OCI-LY7 (cell line): ENCODE data around the gene HARS2. TPM values are rescaled to one million over a fixed set of nuclear protein-coding genes. Genes with fewer than 3 reads are reported as not detected.
A peak's percentile ranks its signal among the peaks of the same experiment; 100 is the strongest.

Source experiments
- BruUV-seq: library from RNA; stranded (reverse); fragments of 400-500 nt; replicated peaks from 2 replicates; lab custom pipeline; 2021; lab: Mats Ljungman, UMichigan
- CTCF ChIA-PET: fragments of 300-600 bp; sonication (Branson Sonifier 250); formaldehyde crosslinking; loops from one replicate; lab custom pipeline; 2022; ENCODE audit warnings: antibody characterized with exemption; ENCODE audit not compliant: unreplicated experiment; lab: Charles Lee
- POLR2A ChIA-PET: fragments of 300-600 bp; sonication (Branson Sonifier 250); formaldehyde crosslinking; loops from one replicate; lab custom pipeline; 2022; ENCODE audit warnings: antibody characterized with exemption; lab: Charles Lee
- DNase-seq: peaks from one replicate; pipeline ENCODE4 v3.0.0-alpha.2; 2015; ENCODE audit warnings: low spot score
- H2AFZ ChIP-seq: fragments of 200-600 bp; sonication (generic), shearing (Covaris generic); 2 replicates; pipeline ENCODE4 v1.6.1; 2014; ENCODE audit warnings: mild to moderate bottlenecking, antibody characterized with exemption, low read length, moderate library complexity
- H3K27ac ChIP-seq: fragments of 200-600 bp; sonication (generic); 2 replicates; pipeline ENCODE4 v1.5.1; 2014; ENCODE audit warnings: mixed run types, low read depth, mild to moderate bottlenecking, moderate library complexity, low read length, inconsistent platforms; ENCODE audit not compliant: poor library complexity, severe bottlenecking
- H3K36me3 ChIP-seq: fragments of 200-600 bp; sonication (generic); 2 replicates; pipeline ENCODE4 v1.6.1; 2014; ENCODE audit warnings: mild to moderate bottlenecking, antibody characterized with exemption, low read length, moderate library complexity, mixed read lengths; ENCODE audit not compliant: insufficient read depth
- H3K4me1 ChIP-seq: fragments of 200-600 bp; sonication (generic); 2 replicates; pipeline ENCODE4 v1.5.1; 2014; ENCODE audit warnings: mild to moderate bottlenecking, low read length; ENCODE audit not compliant: insufficient read depth, poor library complexity, severe bottlenecking
- H3K4me2 ChIP-seq: fragments of 200-600 bp; sonication (generic); 2 replicates; pipeline ENCODE4 v1.6.1; 2014; ENCODE audit warnings: mild to moderate bottlenecking, low read length
- H3K4me3 ChIP-seq: fragments of 200-600 bp; sonication (generic); 2 replicates; pipeline ENCODE4 v1.5.1; 2014; ENCODE audit warnings: mild to moderate bottlenecking, low read depth, low read length; ENCODE audit not compliant: poor library complexity, severe bottlenecking
- H3K79me2 ChIP-seq: fragments of 200-600 bp; sonication (generic); 2 replicates; pipeline ENCODE4 v1.6.1; 2016; ENCODE audit warnings: low read depth, mild to moderate bottlenecking, low read length, moderate library complexity, mixed read lengths; ENCODE audit not compliant: insufficient read depth
- H3K9me2 ChIP-seq: fragments of 200-600 bp; sonication (generic); 2 replicates; pipeline ENCODE4 v1.6.1; 2016; ENCODE audit warnings: mild to moderate bottlenecking, low read length, mixed read lengths; ENCODE audit not compliant: insufficient read depth
- H3K9me3 ChIP-seq: fragments of 200-600 bp; sonication (generic); 2 replicates; pipeline ENCODE4 v1.6.1; 2014; ENCODE audit warnings: mild to moderate bottlenecking, mixed run types, low read length, mixed read lengths
- H4K20me1 ChIP-seq: fragments of 200-600 bp; sonication (generic); 2 replicates; pipeline ENCODE4 v1.6.1; 2014; ENCODE audit warnings: mild to moderate bottlenecking, antibody characterized with exemption, low read length, moderate library complexity, mixed read lengths; ENCODE audit not compliant: insufficient read depth
- EZH2phosphoT487 ChIP-seq: fragments of 200-600 bp; sonication (generic); IDR thresholded peaks from 2 replicates; pipeline ENCODE4 v1.6.1; 2018; ENCODE audit warnings: low read depth, borderline replicate concordance, mild to moderate bottlenecking, mixed run types, antibody characterized with exemption, low read length, moderate library complexity, mixed read lengths
- intact Hi-C: fragments of 100-400 bp; cut with micrococcal nuclease; formaldehyde crosslinking; loops from one replicate; pipeline ENCODE4 v1.10.0; 2022; ENCODE audit not compliant: unreplicated experiment
- total RNA-seq, 2 experiments: library from RNA; depleted of rRNA in 1 of 2; stranded (reverse); fragments of >200 nt in 1 of 2; shearing (Covaris generic) in 1 of 2; gene quantifications; 2 replicates each; pipeline ENCODE4 v1.2.3, GENCODE V29; 2014 to 2022
- TF ChIP-seq, protein P1 (sequence below): fragments of 200-600 bp; sonication (generic); conservative IDR thresholded peaks from 2 replicates; pipeline ENCODE4 v1.5.1; 2014; ENCODE audit warnings: mild to moderate bottlenecking, antibody characterized with exemption, low read length, moderate library complexity, mixed read lengths

HARS2 gene
- total RNA-seq, 2 experiments from 2014 or later = 20.8 to 27.3 TPM

DNA sequence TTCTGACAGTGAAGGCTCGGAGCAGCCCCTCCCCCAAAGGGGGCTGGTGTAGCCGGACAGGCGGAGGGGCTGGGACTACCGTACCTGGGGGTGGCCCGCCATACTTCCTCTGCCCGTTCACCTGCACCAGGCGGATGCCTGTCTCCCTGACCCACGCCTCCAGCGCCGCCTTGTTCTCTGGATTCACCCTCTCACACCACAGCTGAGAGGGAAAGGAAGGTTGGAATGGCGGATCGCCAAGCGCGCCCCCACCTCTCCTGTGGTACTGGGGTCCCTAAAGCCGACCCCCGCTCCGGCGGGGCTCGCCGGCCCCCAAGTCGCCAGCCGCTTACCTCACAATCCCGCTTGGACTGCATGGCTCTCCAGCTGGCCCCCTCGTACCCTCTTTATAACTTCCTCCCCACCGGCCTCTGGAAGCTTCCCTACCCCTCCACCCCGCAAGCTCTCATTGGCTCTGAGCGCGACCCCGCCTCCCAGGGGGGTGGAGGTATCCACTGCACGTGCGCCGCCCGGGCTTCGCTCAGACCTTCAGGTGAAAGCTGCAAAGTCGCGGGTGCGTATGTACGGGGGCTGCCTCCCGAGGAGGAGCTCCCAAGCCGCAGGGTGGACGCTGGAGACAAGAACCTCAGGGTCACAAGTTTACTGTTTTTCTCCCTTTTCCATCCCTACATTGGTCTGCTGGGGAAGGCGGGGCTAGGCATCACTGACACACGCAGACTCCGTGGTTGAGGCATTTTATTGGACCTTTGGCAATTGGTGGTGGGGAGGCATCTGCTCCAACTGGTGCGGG lies 17.9 kb upstream of the HARS2 start, which contains the start of gene DND1:
Gene DND1, minus strand, starts transcription at position 390 of the 790 bp plus-strand sequence. Its CDS starts 34 bp downstream, at position 356.
- no TSS peak for BruUV-seq
- Histone ChIP-seq H3K4me2 (no peak within 1 kb of the TSS), H3K36me3 (peaks cover 93% of the 10 kb centered on the region), H3K79me2 (no peaks in the 10 kb centered on the region), H3K9me2 (no peaks in the 10 kb centered on the region), H3K9me3 (no peaks in the 10 kb centered on the region), H4K20me1 (no peaks in the 10 kb centered on the region), H3K4me3 (no peak within 1 kb of the TSS), H3K4me1 (no peaks in the 10 kb centered on the region), H3K27ac (no peak within 1 kb of the TSS), H2AFZ (no peak within 1 kb of the TSS)
- CTCF ChIA-PET = no interaction called here
- DNase-seq = no peak
- POLR2A ChIA-PET = no interaction called here
- intact Hi-C loops = no loop called here
- no peak for TF ChIP-seq EZH2phosphoT487
- TF ChIP-seq, protein P1, sequence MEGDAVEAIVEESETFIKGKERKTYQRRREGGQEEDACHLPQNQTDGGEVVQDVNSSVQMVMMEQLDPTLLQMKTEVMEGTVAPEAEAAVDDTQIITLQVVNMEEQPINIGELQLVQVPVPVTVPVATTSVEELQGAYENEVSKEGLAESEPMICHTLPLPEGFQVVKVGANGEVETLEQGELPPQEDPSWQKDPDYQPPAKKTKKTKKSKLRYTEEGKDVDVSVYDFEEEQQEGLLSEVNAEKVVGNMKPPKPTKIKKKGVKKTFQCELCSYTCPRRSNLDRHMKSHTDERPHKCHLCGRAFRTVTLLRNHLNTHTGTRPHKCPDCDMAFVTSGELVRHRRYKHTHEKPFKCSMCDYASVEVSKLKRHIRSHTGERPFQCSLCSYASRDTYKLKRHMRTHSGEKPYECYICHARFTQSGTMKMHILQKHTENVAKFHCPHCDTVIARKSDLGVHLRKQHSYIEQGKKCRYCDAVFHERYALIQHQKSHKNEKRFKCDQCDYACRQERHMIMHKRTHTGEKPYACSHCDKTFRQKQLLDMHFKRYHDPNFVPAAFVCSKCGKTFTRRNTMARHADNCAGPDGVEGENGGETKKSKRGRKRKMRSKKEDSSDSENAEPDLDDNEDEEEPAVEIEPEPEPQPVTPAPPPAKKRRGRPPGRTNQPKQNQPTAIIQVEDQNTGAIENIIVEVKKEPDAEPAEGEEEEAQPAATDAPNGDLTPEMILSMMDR = no peak

DNA sequence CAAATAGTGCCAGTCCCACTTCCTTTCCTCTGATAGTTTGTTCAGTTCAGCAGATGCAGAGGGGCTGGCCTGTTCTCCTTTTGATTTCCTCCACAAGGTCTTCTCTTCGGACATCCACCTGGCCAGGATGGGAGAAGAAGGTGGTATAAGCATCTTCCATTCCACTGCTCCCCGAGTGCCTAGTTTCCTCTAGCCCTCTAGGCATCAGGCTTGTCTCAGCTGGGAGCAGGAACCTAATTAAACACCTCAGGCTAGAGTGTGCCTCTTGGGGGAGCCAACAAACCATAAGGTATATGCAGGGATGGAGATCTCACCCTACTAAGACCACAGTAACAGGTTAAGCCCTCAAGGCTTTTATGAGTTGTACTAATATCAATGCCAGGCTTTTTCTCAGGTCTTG lies 17.0 kb upstream of the HARS2 start:
- TF ChIP-seq, protein P1 = no peak
- TF ChIP-seq EZH2phosphoT487 = no peak
- H3K4me2 ChIP-seq = no peak overlapping the region
- H3K9me3 ChIP-seq = no peaks in the 10 kb centered on the region
- CTCF ChIA-PET = no interaction called here
- POLR2A ChIA-PET = interaction anchor here (1.0 to 1.3 kb wide), 2 partner anchors 20 to 26 kb away, joined by 3 read pairs; partner anchors contain the start of gene ZMAT2
- H2AFZ ChIP-seq = no peak overlapping the region
- H3K36me3 ChIP-seq = peaks cover 91% of the 10 kb centered on the region
- intact Hi-C loops = no loop called here
- H3K79me2 ChIP-seq = no peaks in the 10 kb centered on the region
- no peak overlapping the region for H3K27ac ChIP-seq
- no peak for DNase-seq
- H3K4me3 ChIP-seq = no peak overlapping the region
- no peaks in the 10 kb centered on the region for H3K9me2 ChIP-seq
- BruUV-seq = TSS peak; percentile 78
- H4K20me1 ChIP-seq = no peaks in the 10 kb centered on the region
- no peaks in the 10 kb centered on the region for H3K4me1 ChIP-seq

DNA sequence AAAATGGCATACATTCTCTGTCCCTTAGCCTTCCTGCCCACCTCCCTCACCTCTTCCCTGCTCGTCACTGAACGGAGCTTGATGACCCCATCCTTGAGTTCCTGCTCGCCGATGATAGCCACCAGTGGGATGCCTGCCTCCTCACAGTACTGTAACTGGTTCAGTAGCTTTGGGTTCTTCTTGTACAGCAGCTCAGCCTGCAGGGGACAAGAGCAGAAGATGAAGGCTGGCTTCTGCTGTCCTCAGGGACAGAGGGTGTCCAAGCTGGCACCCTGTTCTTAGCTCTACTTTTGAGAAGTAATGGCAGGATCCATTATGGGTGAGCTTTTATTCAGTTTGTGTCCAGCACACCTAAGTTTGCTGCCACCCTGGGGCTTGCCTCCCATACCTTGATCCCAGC lies 16.6 kb upstream of the HARS2 start:
- Histone ChIP-seq H3K36me3 (peaks cover 91% of the 10 kb centered on the region), H4K20me1 (no peaks in the 10 kb centered on the region), H3K4me3 (no peak overlapping the region), H3K4me2 (no peak overlapping the region), H3K4me1 (no peaks in the 10 kb centered on the region), H3K9me2 (no peaks in the 10 kb centered on the region), H3K79me2 (no peaks in the 10 kb centered on the region), H2AFZ (no peak overlapping the region), H3K9me3 (no peaks in the 10 kb centered on the region), H3K27ac (no peak overlapping the region)
- no TSS peak for BruUV-seq
- DNase-seq = no peak
- TF ChIP-seq, protein P1 = no peak
- TF ChIP-seq EZH2phosphoT487 = no peak
- ChIA-PET POLR2A (interaction anchor here (0.7 to 1.3 kb wide), 4 partner anchors 20 to 1386 kb away, joined by 3 to 6 read pairs (median 3); partner anchors contain the start of gene ZMAT2), CTCF (no interaction called here)
- intact Hi-C loops = no loop called here
